GM12873 (cell line): Measurements from ENCODE around the gene ALKBH1.

ENCODE experiments used
- CTCF ChIP-seq: IDR thresholded peaks from 2 replicates; pipeline ENCODE4 v1.5.1; 2012; ENCODE audit warnings: low read depth, mild to moderate bottlenecking, moderate library complexity, low read length, control low read depth; ENCODE audit not compliant: insufficient read depth; ENCODE audit errors: missing control alignments

The ALKBH1 gene

DNA sequence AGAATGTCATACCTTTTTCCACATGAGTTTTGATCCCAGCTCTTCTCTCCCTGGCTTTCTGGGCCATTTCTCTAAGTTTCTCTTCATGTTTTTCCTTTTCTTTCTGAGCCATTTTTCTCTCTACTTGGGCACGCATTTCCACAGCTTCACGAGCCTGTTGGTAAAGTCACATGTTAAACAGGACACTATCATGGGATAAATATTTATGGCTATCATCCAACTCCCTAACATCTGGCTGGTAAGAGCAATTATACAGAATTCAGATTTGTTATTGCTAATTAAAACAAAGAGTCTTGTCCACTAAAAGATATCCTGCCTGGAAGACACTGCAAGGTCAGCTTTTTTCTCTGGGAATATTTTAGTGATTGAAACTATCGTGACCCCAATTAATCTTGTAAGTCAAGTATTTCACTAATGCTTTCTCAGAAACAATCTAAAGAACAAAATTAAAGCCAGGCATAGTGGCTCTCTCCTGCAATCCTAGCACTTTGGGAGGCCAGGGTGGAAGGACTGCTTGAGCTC is 23.2 kb upstream of the ALKBH1 start:
- no peak for TF ChIP-seq CTCF

DNA sequence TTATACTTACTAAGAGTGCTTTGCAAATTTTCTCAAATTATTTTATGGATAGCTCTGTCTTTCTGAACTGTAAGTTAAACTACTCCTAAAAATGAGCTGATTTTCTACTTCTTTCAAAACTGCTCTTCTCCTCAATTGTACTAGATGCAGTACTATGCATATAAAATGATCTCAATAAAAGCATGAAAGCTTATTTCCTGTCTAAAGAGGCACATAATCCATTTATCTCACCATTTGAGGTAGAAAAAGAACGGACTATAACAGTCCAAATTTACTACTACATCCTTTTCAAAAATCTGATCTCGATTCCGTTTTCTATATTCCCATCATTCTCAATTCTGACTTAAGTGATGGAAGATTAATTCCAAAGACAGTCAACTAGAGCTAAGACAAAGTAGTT is 14.5 kb upstream of the ALKBH1 start:
- no peak for TF ChIP-seq CTCF

DNA sequence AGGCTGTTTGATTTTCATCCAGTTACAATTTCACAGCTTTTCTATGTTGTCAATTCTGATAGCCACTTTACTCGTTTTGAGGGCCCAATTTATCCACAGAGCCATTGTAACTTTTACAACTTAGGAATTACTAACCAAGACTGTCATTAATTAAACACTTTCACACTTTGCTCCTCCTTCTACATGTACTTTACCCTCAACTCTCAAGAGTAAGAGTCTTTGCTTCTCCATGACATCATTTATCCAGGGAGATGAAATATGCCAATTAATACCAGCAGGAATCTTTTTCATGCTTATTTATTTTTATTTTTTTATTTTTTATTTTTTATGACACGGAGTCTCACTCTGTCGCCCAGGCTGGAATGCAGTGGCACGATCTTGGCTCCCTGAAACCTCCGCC is 13.6 kb upstream of the ALKBH1 start:
- TF ChIP-seq CTCF = no peak

GRCh38 chr14:77717608-77718305 is 9.9 kb upstream of the ALKBH1 start:
- no peak for TF ChIP-seq CTCF

GRCh38 chr14:77714926-77715325 is 7.1 kb upstream of the ALKBH1 start:
- TF ChIP-seq CTCF = no peak

DNA sequence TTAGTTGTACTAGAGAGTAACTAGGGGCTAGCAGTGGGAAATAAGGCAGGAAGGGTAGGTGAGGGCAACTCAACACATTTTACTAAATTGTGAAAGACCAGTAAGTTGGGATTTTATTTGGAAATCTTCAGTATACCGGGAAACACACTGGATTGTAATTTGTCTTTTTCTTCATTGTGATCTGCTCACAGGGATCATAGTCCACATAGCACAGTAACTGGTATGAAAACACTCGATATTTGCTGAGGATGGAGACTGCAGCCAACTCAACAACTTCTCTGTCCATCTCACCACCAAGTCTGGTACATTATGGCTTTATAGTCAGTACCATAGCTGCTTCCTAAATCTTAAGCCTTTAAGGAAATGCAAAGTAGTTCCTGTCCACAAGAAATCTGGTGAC is 2.5 kb upstream of the ALKBH1 start:
- no peak for TF ChIP-seq CTCF

DNA sequence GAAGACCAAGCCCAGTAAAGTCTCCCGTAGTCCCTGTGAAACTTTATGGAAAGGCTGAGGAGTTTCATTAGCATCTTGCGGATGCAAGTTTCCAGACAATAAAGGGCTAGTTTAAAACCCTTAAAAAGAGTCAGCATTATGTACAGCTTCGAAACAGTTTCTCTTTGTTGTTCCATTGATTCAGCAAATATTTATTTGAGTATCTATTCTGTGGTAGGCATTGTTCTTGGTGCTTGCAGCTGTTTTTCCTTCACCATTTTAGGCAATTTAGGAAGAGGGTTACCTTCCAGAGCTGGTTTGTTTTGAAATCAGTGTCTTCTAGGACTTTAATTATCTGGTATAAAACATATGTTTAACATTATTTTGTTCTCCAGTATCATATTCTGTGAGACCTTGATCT is 1.6 kb upstream of the ALKBH1 start:
- no peak for TF ChIP-seq CTCF

DNA sequence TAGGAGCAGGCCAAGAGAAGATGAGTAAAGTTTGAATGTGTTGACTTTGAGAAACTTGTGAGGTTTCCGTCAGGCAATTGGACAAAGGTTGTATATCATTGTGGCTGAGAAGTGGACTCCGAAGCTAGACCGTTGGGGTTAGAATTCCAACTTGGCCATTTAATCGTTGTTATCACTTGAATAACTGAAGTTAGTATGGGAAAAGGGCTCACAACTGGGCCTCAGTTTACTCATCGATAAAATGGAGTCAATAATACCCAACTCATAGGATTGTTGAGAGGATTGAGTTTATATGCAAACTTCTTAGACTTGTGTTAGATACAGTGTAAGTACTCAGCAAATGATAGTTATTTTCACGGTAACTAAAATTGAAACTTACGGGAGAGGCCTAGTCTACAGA is 926 bp upstream of the ALKBH1 start:
- no peak for TF ChIP-seq CTCF
